MCF 10A (cell line): ENCODE measurements around the gene DNAI2. TPM values are rescaled to one million over a fixed set of nuclear protein-coding genes. Genes with fewer than 3 reads are reported as not detected.

Experiments
- BruUV-seq: library from RNA; stranded (reverse); fragments of 400-500 nt; replicated peaks from 2 replicates; lab custom pipeline; 2021; lab: Mats Ljungman, UMichigan
- CTCF ChIA-PET: fragments of 300-600 bp; sonication (Branson Sonifier 250); formaldehyde crosslinking; extraction: SDS; loops from one replicate; lab custom pipeline; 2021; ENCODE audit warnings: antibody characterized with exemption, inconsistent platforms; lab: Yijun Ruan, JAX
- POLR2A ChIA-PET: fragments of 300-600, 350-650 bp; sonication (Branson Sonifier 250); formaldehyde crosslinking; extraction: SDS; loops from one replicate; lab custom pipeline; 2020; ENCODE audit warnings: antibody characterized with exemption, inconsistent platforms; lab: Yijun Ruan, JAX
- DNase-seq: peaks from one replicate; pipeline ENCODE4 v3.0.0-alpha.2; 2018; ENCODE audit not compliant: unreplicated experiment
- H3K27ac Mint-ChIP-seq: one replicate; pipeline ENCODE4 v1.8.0; 2022; ENCODE audit warnings: mild to moderate bottlenecking, low read depth, mixed read lengths; ENCODE audit not compliant: unreplicated experiment
- H3K27me3 Mint-ChIP-seq: one replicate; pipeline ENCODE4 v1.8.0; 2022; ENCODE audit warnings: mixed read lengths; ENCODE audit not compliant: insufficient read depth, unreplicated experiment
- H3K36me3 Mint-ChIP-seq: one replicate; pipeline ENCODE4 v1.8.0; 2022; ENCODE audit warnings: mild to moderate bottlenecking, moderate library complexity, mixed read lengths; ENCODE audit not compliant: insufficient read depth, unreplicated experiment
- H3K4me1 Mint-ChIP-seq: one replicate; pipeline ENCODE4 v1.8.0; 2022; ENCODE audit warnings: mixed read lengths; ENCODE audit not compliant: insufficient read depth, unreplicated experiment
- H3K4me3 Mint-ChIP-seq: one replicate; pipeline ENCODE4 v1.8.0; 2022; ENCODE audit warnings: mild to moderate bottlenecking, moderate library complexity, mixed read lengths; ENCODE audit not compliant: unreplicated experiment
- H3K9me3 Mint-ChIP-seq: one replicate; pipeline ENCODE4 v1.8.0; 2022; ENCODE audit warnings: mixed read lengths; ENCODE audit not compliant: unreplicated experiment
- intact Hi-C: fragments of 100-400 bp; cut with micrococcal nuclease; formaldehyde crosslinking; loops from 2 replicates; pipeline ENCODE4 v1.14.1; 2022
- total RNA-seq: library from RNA; stranded (reverse); gene quantifications from 2 replicates; pipeline ENCODE4 v1.2.3, GENCODE V29; 2022
- TF ChIP-seq, protein P1 (sequence below): fragments of 200-600 bp; IDR thresholded peaks from one replicate; pipeline ENCODE4 v1.8.0; 2022; ENCODE audit warnings: antibody characterized with exemption, mild to moderate bottlenecking; ENCODE audit not compliant: unreplicated experiment

DNAI2 gene
- total RNA-seq, 1 experiment from 2014 or later = not detected

- CTCF ChIA-PET = no interaction called here
- Mint-ChIP-seq H3K36me3 (peaks cover 7% of the 10 kb centered on the region), H3K4me3 (no peak overlapping the region), H3K9me3 (no peaks in the 10 kb centered on the region), H3K27me3 (peaks cover 21% of the 10 kb centered on the region), H3K4me1 (no peaks in the 10 kb centered on the region), H3K27ac (no peak overlapping the region)
- POLR2A ChIA-PET = no interaction called here
- no TSS peak for BruUV-seq
- TF ChIP-seq, protein P1, sequence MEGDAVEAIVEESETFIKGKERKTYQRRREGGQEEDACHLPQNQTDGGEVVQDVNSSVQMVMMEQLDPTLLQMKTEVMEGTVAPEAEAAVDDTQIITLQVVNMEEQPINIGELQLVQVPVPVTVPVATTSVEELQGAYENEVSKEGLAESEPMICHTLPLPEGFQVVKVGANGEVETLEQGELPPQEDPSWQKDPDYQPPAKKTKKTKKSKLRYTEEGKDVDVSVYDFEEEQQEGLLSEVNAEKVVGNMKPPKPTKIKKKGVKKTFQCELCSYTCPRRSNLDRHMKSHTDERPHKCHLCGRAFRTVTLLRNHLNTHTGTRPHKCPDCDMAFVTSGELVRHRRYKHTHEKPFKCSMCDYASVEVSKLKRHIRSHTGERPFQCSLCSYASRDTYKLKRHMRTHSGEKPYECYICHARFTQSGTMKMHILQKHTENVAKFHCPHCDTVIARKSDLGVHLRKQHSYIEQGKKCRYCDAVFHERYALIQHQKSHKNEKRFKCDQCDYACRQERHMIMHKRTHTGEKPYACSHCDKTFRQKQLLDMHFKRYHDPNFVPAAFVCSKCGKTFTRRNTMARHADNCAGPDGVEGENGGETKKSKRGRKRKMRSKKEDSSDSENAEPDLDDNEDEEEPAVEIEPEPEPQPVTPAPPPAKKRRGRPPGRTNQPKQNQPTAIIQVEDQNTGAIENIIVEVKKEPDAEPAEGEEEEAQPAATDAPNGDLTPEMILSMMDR = no peak
- intact Hi-C loops = no loop called here
- no peak for DNase-seq
Observed at GRCh38 chr17:74342224-74342623, 68.2 kb downstream of the DNAI2 start.

DNA sequence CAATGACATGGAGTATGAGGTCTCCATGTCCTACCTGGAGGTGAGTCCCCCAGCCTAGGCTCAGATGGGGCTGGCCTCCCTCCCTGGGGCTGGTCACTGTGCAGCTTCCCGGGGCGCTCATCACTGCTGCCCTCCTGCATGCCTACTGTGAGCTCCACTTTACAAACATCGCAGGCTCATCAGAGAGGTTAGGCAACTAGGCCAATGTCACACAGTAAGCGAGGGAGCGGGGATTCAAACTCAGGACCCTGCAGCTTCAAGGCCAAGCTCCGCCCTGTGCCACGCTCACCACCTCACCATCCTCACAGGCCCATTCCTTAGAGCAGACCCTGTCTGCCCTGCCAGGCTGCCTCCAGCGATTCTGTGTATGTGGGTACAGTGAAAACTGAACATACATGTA, 69.1 kb downstream of the DNAI2 start:
- no peak for DNase-seq
- no peaks in the 10 kb centered on the region for H3K9me3 Mint-ChIP-seq
- peaks cover 7% of the 10 kb centered on the region for H3K36me3 Mint-ChIP-seq
- ChIA-PET CTCF (interaction anchor here (0.6 kb wide), 1 partner anchor 522 kb away, joined by 3 read pairs; no protein-coding TSS in a partner anchor), POLR2A (no interaction called here)
- no peaks in the 10 kb centered on the region for H3K4me1 Mint-ChIP-seq
- intact Hi-C loops = no loop called here
- H3K4me3 Mint-ChIP-seq = no peak overlapping the region
- H3K27ac Mint-ChIP-seq = no peak overlapping the region
- TF ChIP-seq, protein P1 = no peak
- BruUV-seq = no TSS peak
- H3K27me3 Mint-ChIP-seq = peaks cover 20% of the 10 kb centered on the region

DNA sequence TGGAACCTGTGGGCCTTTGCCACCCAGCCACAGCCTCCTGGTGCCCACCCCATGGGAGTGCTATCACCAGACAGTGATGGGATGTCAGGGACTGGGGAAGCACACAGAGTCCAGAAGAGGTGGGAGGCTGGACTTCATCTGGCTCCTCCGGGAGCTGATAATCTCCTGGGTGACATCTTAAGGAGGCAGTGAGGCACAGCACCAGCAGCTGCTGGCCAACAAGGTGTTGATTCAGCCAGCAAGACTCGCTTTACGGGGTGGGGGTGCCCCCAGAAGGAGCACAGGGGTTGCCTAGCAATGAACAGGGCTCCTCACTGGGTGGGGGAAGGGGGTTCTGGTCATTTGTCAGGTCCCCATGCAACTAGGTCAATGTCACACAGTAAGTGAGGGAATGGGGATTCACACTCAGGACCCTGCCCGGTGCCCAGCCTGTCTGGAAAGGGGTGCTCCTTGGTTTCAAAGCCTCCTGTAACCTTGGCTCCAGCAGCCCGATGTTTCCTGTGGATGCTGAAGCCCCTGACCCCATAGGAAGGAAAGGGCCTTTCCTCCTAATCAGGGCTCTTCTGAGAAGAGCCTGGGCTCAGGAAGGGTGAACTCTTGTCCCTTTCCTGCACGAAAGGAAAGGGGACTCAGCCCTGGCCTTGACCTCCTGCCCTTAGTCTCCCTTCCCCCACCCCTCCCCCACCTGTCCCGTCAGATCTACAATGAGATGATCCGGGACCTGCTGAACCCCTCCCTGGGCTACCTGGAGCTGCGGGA, 69.7 kb downstream of the DNAI2 start:
- intact Hi-C loops = no loop called here
- H3K27me3 Mint-ChIP-seq = peaks cover 26% of the 10 kb centered on the region
- H3K9me3 Mint-ChIP-seq = no peaks in the 10 kb centered on the region
- no TSS peak for BruUV-seq
- no peaks in the 10 kb centered on the region for H3K4me1 Mint-ChIP-seq
- no peak overlapping the region for H3K27ac Mint-ChIP-seq
- no peak overlapping the region for H3K4me3 Mint-ChIP-seq
- ChIA-PET CTCF (interaction anchor here (0.7 kb wide), 1 partner anchor 14 kb away, joined by 5 read pairs; no protein-coding TSS in a partner anchor), POLR2A (no interaction called here)
- no peak for DNase-seq
- peaks cover 4% of the 10 kb centered on the region for H3K36me3 Mint-ChIP-seq
- TF ChIP-seq, protein P1 = no peak

- H3K4me1 Mint-ChIP-seq = no peaks in the 10 kb centered on the region
- H3K4me3 Mint-ChIP-seq = no peak overlapping the region
- no TSS peak for BruUV-seq
- no peaks in the 10 kb centered on the region for H3K36me3 Mint-ChIP-seq
- no peak overlapping the region for H3K27ac Mint-ChIP-seq
- no peaks in the 10 kb centered on the region for H3K9me3 Mint-ChIP-seq
- ChIA-PET CTCF (interaction anchor here (0.7 kb wide), 1 partner anchor 15 kb away, joined by 5 read pairs; no protein-coding TSS in a partner anchor), POLR2A (no interaction called here)
- H3K27me3 Mint-ChIP-seq = peaks cover 30% of the 10 kb centered on the region
- TF ChIP-seq, protein P1 = no peak
- intact Hi-C loops = no loop called here
- no peak for DNase-seq
Observed at GRCh38 chr17:74344658-74345057, 70.6 kb downstream of the DNAI2 start.
